ENCODE data around the gene CPAMD8.
"Not testable (repeated sequence)": the region's sequence is repeated elsewhere in the genome, so short reads cannot be mapped to it uniquely, and the experiment has no call there.

CPAMD8 gene

DNA sequence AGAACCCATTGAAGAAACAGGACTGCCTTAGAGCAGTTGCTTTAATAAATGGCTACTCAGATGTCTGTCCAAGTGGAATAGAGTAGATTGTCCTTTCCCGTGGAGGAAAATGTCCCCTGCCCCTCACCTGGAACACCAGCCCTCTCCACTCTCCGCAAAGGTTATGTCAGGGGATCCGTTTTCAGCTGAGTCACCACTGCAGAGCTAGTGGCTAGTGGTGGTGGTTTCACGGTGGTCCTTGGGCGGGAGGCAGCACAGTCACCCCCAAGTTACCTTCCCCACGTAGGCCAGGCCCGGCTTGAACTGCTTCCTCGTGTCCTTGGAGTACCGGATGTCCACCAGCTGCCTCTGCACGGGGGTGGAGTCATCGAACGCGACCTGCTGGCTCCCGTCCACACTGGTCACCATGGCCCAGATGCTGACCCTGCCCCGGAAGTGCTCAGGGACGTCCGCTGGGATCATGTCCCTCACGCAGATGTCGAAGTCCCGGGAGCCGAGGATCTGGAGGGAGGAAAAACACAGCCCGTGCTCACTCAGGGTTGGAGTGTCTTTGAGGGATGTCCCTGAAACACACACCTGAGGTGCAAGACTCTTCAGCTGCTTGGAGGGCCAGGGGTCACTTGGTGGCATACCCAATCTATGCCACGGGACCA, 29.6 kb downstream of the CPAMD8 start:
- not testable (repeated sequence) for DNase-seq

DNA sequence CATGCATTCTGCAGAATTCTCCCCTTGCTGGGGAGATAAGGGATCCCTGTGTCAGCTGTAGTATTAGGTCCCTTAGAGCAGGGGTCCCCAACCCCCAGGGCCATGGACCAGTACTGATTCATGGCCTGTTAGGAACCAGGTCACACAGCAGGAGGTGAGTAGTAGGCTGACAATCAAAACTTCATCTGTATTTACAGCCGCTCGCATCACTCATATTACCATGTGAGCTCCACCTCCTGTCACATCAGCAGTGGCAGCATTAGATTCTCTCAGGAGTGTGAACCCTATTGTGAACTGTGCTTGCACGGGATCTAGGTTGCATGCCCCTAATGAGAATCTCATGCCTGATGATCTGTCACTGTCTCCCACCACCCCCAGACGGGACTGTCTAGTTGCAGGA, 37.9 kb downstream of the CPAMD8 start:
- DNase-seq: no peak

- no peak for DNase-seq
Measured at GRCh38 chr19:16985403-16985802, 41.2 kb downstream of the CPAMD8 start.

DNA sequence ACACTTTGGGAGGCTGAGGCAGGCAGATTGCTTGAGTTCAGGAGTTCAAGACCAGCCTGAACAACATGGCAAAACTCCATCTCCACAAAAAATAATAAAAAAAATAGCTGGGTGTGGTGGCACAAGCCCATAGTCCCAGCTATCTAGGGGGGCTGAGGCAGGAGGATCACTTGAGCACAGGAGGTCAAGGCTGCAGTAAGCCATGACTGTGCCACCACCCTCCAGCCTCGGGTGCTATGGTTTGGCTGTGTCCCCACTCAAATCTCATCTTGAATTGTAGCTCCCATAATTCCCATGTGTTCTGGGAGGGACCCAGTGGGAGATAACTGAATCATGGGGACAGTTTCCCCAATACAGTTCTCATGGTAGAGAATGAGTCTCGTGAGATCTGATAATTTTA, 44.0 kb downstream of the CPAMD8 start:
- not testable (repeated sequence) for DNase-seq

- DNase-seq: no peak
Measured at GRCh38 chr19:16978839-16979802, 47.5 kb downstream of the CPAMD8 start.

DNA sequence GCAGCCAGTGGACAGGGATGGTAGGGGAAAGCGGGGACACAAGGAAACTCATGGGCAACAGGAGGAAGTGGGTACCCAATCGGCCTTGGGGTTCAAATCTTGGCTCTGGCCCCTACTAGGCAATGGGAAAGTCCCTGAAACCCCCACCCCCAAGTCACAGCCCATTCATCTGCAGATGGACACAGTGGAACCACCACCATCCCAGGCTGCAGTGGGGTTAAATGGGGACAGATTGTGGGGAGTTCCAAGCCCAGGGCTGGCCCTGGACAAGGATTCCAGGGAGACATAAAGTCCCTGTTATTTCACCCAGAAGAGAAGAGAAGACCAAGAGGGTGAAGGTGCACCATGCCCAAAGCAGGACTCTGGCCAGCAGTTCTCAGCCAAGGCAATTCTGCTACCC, 48.5 kb downstream of the CPAMD8 start:
- no peak for DNase-seq

DNA sequence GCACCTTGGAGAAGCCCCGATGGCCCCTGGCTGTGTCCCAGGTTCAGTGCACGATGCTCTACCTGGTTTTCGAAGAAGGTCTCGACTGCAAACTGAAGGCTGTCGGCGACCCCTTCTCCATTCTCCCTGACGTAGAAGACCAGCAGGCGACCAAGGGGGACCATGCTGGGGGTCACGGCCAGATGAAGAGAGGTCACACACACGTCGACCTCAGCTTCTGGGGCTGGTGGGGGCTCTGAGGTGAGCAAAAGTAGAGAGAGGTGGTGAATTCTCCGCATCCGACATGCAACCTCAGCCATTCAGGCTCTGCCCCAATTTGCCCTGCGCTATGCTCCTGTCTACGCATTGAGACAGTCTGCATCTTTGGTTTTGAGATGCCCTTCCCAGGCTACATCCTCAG, 49.3 kb downstream of the CPAMD8 start:
- no peak for DNase-seq

DNA sequence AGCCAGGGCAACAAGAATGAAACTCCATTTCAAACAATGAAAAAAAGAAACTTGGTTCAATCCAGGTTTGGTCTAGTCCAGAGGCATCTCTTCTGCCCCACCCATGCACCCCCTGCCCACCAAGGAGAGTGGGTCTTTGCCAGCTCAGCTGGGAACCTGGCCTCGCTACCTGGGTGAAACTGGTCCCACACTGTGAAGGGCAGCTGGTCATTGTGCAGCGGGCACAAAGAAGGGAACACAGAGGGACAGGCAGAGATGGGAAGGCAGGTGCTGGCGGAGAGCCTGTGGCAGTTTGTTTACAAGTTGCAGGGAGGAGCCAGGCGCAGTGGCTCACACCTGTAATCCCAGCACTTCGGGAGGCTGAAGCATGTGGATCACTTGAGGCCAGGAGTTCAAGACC, 50.2 kb downstream of the CPAMD8 start:
- DNase-seq: no peak

GRCh38 chr19:16970821-16971220, 55.8 kb downstream of the CPAMD8 start:
- DNase-seq: no peak

GRCh38 chr19:16969135-16969534, 57.5 kb downstream of the CPAMD8 start:
- peak; percentile 43 for DNase-seq

- not testable (repeated sequence) for DNase-seq
Measured at GRCh38 chr19:16960996-16961822, 65.4 kb downstream of the CPAMD8 start.

- DNase-seq: not testable (repeated sequence)
Measured at GRCh38 chr19:16958277-16958676, 68.3 kb downstream of the CPAMD8 start.

- DNase-seq: no peak
Measured at GRCh38 chr19:16957855-16958254, 68.8 kb downstream of the CPAMD8 start.

- no peak for DNase-seq
Measured at GRCh38 chr19:16957151-16957701, 69.4 kb downstream of the CPAMD8 start.

- DNase-seq: no peak
Measured at GRCh38 chr19:16955161-16955560, 71.4 kb downstream of the CPAMD8 start.

DNA sequence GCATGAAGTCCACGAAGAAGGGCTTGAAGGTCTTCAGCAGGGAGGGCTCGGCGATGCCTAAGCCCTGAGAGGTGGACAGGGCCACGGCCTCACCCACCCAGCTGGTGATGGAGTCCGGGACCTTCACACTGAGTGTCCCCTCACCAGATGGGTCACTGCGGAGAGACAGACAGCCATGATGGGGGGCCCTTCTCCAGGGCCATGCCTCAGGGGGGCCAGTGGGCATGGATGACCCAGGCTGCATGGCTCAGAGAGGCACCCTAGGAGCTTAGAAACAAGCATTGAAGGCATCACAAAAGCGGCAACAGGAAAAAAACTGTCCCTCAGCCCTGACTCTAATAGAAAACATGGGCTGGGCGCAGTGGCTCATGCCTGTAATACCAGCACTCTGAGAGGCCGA, 74.6 kb downstream of the CPAMD8 start:
- DNase-seq: no peak

GRCh38 chr19:16951529-16951928, 75.1 kb downstream of the CPAMD8 start:
- no peak for DNase-seq

GRCh38 chr19:16949496-16950023, 77.0 kb downstream of the CPAMD8 start:
- DNase-seq: no peak

GRCh38 chr19:16946951-16947940, 79.4 kb downstream of the CPAMD8 start:
- no peak for DNase-seq

DNA sequence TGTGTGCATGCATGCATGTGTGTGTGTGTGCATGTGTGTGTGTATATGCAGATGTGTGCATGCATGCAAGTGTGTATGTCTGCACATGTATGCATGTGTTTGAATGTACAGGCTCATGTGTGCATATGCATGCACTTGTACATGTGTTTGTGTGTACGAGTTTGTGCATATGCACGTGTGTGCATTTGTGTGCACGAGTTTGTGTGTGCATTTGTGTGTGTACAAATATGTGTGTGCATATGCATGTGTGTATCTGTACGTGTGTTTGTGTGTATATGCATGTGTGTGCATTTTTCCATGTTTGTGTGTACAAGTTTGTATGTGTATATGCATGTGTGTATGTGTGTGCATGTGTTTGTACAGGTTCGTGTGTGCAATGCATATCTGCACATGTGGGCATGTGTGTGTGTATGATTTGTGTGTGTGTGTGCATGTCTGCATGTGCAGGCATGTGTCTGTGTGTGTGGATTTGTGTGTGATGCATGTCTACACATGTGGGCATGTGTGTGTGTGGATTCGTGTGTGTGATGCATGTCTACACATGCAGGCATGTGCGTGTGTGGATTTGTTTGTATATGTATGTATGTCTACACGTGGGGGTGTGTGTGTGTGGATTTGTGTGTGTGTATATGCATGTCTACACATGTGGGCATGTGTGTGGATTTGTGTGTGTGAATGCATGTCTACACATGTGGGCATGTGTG, 80.7 kb downstream of the CPAMD8 start:
- DNase-seq: no peak

- DNase-seq: no peak
Measured at GRCh38 chr19:16945364-16945714, 81.3 kb downstream of the CPAMD8 start.

All from hematopoietic multipotent progenitor cell treated with erythropoietin and hydrocortisone succinate and interleukin-3 and kit ligand, for 6 days (in vitro differentiated cells).